ENCODE results near the gene FGF7.
"Not testable (repeated sequence)": the region's sequence is repeated elsewhere in the genome, so short reads cannot be mapped to it uniquely, and the experiment has no call there.

The FGF7 gene

DNA sequence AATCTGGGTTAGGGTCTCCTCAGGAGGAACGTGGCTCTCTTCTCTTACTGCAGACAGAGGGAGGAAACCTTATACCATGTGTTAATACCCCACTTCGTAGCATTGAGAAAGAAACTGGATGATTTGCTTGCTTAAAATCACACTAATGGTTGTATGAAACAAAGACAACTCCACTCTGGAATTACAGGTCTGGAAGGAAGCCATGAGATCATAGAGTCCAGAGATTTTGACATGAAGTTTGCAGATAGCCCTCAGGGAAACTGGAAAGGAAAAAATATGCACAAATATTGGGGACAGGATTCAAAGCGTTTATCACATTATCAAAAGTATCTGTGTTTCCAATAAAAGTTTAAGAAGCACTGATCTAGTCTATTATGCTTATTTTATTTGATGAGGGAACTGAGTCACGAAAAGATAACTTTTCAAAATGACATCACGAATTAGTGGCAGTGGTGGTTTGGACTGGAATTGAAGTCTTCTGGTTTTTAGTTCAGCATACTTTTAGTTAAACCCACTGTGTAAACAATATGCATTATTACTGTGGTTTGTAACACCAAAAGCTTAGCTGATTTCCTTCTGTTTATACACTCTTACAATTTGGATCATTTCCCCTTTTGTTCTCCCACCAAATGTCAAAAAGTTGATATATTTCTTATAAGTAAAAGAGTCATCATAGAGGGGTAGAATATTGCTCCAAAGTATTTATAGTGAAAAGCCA, 16.8 kb downstream of the FGF7 start:
- no peak for DNase-seq

DNA sequence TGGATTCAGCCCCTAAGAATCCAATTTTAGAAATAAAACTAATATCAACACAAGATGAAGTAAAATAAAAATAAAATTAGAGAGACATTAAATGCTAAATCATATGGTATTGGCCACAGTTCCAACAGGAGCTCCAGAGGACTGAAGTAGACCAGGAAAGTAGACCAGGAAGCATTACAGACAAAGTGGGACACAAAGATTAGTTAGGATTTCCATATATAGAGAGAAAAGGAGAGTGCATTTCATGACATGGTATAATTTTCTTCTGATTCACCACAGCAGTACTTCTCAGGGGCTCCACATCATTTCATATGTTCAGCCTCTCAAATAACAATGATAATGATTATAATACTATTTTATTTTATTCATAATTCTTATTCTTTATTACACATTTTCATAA, 18.3 kb downstream of the FGF7 start:
- no peak for DNase-seq

DNA sequence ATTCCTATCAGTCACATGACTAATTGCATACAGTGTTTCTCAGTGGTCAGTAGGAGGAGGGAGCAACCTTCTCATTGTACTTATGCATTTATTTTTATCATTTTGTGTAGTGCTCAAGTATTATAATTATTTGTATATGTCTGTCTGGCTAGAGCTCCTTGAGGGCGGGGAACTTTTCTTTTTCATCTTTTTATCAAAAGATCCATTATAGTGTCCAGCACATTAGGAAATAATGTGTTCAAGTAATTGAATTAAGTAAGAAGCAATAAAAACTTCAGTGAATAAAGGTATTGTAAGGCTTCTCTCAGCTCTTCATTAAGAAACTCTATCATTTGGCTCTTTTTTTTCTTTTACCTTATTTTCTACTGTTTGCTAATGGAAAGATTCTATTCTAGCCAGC, 18.8 kb downstream of the FGF7 start:
- no peak for DNase-seq

DNA sequence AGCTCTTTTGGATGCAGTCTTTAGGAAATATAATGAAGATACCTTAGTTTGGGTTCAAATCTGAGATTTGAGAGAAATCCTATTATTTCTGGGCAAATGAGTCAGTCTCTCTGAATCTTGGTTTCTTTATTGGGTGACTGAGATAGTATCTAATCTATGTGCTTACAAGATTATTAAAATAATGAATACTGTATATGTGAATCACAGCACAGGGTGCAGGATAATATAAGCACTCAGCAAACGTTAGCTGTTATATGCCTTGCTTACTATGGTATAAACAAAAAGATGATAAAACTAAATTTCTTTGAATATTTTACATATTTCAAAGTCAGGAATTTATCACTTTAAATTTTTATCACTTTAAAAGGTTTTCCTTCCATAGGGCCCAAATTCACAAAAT, 29.6 kb downstream of the FGF7 start:
- DNase-seq = no peak

DNA sequence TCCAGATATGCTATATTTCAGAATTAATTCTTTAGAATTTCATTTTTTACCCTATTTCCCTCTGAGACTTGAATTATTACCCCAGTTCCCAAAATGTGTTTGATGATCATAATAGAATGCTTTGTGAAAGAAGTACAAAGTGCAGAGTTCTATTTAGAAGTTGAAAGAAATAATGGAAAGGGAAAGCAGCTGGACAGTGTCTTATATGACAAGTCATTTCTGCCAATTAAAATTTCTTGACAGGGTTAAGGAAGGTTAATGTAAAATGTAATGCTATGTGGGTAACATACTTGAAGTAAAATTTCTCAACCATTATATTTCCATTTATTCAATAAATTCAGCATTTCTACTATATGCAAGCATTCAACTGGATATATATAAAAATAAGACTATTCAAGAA, 33.1 kb downstream of the FGF7 start:
- no peak for DNase-seq

DNA sequence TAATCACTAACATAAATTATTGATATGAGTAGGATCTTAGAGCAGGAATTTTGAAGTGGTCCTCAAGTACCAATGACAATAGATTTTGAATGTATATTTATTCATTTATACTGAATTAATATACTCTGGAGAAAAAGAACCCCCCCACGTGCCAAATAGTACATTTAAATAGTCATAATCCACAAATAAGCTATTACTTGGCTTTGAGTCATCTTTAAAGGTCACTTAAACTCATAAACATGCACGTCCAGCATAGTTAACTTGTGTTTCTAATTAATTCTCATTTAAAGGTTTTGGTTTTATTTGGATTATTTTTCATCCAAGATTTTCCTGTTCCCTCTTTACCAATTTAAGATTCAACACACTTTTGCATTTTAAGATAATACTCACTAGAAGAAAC, 35.1 kb downstream of the FGF7 start:
- DNase-seq = no peak

DNA sequence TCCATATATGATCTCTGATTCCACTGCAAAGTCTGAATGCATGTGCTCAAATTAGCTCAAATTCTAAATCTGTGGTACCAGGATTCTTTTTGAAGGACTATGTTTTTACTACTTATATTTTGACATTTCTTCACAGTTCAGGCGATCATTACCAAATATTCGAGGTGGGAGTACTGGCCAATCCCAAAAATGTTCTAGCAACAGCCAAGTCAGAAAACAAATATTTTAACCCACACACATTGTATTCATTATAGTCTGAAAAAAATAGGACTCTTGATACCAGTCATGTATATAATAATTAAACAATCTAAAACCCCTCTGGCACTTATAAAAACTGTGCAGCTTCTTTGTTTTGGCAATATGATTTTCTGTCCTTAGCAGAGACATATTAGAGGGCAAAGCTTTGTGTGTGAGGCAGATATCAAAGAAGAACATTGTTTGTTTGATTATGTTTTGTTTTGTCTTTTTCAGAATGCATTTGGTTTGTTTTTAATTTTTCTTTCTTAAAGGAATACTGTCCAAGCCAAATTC, 37.4 kb downstream of the FGF7 start:
- no peak for DNase-seq

DNA sequence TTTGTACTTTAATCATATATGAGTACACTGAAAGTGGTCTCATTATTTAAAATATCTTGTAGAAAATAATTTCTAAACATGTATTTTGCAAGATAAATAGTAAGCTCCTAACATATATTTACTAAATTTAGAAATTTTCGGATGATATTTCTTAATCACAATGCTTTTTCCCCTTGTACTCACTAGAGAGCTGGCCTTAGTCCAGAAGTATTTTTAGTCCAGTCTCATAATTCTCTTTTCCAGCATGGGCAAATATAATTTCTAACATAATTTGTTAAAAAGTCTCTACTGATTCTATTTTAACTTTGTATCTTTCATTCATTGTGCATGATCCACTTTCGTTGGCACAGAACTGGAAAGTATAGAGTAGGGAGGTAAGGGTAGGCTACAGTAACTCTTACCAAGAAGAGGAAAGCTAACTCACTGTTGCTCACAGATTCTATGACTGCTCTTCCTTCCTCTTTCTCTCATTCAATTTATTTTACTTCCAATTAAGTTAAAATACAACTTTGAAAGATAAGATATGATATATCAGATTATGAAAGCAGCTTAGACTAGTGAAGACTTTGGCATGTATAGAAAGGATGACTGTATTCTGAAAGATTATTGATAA, 39.3 kb downstream of the FGF7 start:
- no peak for DNase-seq

DNA sequence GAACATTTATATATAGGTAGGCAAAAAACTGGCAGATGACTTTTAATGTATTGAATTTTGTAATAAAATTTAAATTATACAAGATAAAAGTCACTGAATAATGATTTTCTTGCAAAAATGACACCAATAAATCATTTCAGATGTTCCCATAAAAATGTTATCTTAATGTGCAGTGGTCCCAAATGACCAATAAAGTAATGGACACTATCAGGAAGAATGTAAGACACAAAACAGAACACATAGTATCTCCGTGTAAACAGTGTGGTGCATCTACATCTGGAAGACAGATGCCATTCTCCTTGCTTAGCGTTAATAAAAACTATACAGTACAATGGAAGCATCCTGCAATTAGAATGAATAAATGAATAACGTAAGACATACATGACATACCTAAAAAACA, 41.5 kb downstream of the FGF7 start:
- DNase-seq = no peak

DNA sequence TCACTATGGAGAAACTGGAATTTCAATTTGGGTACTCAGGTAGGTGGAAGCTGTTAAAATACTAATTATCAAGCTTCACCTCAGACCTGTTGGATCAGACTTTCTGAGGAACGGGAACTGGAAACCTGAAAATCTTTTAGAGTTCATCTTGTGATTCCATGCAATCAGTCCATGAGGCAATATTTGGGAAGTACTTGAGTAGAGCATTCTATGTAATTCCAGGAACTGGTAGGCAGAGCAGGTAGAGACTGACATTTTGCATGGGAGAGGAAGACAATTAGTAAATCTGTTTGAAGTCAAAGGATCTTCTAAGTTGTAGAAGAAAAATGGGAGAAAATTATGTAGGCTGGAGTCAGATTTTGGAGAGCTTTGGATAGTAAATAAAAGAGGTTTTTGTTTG, 43.1 kb downstream of the FGF7 start:
- no peak for DNase-seq

DNA sequence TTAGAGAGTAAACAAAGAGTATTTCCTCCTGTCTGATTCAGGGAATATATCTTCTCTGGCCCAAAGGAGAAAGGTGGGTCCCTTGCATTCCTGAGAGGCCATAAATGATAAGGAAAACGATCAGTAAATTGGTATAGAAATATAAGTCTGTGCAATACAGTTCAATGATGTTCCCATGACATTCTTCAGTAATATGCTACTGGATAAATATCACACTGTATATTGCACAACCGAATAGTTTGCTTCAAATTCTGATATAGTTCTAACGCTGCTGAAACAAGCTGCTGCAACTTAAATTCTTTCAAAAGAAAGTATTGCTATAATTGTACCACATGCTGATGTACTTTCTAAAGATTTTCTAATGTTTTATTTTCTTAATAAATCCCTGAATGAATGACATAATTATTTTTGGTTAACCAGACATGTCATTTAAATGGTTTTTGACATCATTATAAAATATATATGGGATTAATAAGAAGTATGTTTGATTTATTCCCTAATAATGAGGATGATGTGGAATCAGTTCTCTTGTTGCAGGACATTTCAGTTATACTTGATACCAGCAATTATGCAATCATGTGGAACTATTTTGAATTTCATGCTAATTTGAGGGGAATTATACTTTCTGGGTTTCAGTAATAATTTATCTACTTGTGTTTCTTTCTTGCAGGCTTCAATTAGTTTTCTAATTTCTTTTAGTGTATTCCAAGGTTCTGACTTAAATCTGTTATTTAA, 44.9 kb downstream of the FGF7 start:
- no peak for DNase-seq

DNA sequence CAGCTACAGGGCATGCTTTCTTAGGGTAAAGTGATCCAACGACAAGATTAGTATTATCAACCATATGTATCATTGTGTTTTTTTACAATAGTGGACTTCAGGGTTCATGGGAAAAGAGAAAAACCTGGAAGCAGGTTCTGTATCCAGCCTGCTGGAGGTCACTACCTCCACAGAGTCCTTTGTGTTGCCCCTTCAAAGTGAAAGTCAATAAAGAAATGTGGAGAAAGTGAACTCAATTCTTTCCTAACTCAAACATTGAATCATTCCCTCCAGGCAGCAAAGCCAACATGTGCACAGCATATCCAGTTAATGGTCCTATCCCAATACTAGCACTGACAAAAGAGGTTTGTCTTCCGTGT, 45.4 kb downstream of the FGF7 start:
- DNase-seq = no peak

DNA sequence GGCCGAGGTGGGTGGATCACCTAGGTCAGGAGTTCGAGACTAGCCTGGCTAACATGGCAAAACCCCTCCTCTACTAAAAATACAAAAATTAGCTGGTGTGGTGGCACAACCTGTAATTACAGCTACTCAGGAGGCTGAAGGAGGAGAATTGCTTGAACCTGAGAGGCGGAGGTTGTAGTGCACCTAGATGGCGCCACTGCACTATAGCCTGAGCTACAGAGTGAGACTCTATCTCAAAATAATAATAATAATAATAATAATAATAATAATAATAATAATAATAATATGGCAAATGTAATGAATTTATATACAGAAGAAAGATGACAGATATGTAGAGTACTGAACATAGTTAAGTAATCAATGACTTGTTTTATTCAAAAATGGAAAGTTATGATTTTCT, 48.2 kb downstream of the FGF7 start:
- DNase-seq = peak; percentile 28

DNA sequence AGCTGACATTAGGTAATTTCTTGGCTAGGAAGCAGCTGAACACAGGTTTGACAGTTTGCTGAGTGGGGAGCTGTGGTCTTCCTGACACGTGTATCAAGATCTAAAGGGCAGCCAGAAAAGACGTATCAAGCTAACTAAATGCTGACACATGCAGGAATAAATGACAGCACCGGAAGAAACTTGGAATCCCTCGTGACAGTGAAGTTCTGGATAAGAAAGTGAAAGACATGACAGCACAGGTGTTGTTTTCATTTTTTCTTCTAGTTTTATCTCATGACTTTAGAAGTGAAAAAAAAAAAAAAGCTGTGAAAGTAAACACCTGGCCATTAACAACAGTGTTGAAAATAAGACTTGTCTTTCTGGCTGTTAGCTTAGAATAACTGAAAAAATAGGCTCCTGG, 48.7 kb downstream of the FGF7 start:
- no peak for DNase-seq

DNA sequence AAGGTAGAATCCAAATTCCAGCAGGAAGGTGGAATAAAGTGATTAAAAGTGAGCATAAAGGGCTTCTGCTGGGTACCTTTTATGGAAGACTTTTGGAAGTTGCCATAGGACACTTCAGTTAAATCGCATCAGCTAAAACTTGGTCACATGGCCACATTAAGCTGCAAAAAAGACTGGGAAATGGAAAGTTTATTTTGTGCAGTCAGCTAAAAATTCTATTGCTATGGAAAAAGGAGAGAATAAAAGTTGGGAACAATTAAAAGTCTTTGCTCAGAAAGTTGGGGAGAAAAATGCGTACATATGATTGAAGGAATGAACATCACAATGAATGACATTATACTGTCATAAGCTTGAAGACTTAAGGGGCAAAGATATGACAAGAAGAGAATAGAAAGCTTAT, 49.3 kb downstream of the FGF7 start:
- no peak for DNase-seq

DNA sequence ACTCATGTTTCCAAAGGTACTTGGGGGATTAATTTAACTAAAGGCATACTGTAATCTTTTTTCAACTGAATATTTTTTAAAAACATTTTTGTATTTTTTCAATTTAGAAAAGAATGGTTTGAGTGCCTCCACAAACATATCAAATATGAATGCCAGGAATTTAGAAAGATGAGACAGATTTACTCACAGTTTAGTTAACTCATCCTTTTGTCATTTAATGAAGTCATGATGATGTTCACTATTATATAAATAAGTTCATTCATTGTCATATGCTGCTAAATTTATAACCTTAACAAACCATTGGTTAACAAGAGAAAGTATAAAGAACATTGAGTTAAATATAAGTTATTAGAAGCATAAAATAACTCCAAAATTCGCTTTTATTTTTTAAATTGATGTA, 50.0 kb downstream of the FGF7 start:
- DNase-seq = no peak

DNA sequence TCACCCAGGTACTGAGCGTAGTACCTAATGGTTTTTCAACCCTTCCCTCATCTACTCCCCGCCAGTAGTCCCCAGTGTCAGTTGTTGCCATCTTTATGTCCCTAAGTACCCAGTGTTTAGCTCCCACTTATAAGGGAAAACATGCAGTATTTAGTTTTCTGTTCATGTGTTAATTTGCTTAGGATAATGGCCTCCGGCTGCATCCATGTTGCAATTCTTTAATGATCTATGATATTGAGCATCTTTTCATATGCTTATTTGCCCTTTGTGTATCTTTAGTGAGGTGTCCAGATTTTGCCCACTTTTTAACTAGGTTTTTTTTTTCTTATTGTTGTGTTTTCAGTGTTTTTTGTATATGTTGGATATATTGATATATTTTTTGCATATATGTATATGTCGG, 55.0 kb downstream of the FGF7 start:
- DNase-seq = not testable (repeated sequence)

DNA sequence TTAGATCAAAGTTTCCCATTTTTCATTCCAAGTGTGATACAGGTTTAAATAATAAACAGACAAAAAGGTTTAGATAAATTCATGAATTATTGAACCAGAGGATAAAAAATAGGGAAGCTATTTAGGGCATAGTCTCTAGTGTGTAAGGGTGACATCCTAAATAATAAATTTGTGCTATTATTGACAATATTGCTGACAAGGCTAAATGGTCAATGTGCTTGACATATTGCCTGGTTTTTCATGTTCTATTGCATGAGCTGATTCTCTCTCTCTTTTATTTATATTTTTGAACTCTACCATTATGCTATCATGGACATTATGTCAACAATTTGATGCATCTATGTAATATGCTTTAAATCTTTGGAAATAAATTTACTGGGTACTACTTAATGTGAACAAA, 55.9 kb downstream of the FGF7 start:
- DNase-seq = not testable (repeated sequence)

DNA sequence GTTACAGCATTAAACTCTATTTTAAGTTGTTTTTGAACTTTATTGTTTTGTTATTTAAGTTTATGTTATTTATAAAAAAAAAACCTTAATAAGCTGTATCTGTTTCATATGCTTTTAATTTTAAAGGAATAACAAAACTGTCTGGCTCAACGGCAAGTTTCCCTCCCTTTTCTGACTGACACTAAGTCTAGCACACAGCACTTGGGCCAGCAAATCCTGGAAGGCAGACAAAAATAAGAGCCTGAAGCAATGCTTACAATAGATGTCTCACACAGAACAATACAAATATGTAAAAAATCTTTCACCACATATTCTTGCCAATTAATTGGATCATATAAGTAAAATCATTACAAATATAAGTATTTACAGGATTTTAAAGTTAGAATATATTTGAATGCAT, 62.4 kb downstream of the FGF7 start:
- DNase-seq = not testable (repeated sequence)

DNA sequence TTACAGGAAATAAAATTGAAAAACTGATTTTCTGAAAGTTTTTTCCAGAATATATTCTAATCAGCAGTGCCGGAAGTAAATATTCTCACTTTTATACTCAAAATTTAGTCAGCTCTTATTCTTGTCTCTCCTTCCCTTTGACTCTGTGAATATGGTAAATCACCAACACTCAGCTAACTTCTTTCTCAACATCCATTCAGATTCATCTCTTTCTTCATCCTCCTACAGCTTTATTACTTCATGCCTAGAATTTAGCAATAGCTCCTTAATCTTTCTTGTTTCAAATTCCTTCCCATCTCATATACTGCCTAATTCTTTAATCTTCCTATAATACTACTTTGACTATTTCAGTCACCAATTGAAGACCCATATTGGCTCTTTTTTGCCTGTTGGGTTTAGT, 67.9 kb downstream of the FGF7 start:
- DNase-seq = no peak

DNA sequence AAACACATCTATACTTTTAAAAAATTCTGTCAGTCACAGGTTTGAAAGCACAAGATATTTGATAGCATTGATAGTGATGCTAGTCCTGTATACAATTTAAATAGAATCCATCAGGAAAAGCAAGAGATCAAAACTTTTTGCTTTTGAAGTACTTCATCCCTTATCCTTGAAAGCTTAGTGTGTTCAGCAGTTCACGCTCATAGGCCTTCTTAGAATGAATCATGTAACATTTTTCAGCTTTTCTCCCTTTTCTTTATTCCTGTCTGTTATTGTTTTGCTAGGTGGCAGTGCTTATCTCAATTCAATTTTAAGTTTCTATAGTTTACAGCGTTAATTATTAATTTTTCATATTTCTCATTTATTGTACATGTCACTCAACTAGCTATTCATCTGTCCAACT, 69.1 kb downstream of the FGF7 start:
- DNase-seq = no peak

DNA sequence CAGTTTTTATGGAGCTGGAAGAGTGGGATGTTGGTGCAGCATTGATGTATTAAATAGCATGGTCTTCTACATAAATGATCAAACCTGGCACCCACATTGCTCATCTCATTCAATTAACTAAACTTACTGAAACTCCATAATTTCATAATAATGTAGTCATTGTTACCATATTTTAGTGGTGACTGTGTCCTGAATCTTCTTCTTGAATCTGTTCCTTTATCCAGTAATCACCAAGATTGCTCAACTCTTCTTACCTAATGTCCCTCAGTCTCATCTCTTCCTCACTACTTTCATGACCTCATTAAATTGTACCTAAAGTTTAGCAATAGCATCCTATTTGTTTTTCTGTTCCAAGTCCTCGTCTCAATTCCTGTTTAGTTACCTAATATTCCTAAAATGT, 69.8 kb downstream of the FGF7 start:
- no peak for DNase-seq

DNA sequence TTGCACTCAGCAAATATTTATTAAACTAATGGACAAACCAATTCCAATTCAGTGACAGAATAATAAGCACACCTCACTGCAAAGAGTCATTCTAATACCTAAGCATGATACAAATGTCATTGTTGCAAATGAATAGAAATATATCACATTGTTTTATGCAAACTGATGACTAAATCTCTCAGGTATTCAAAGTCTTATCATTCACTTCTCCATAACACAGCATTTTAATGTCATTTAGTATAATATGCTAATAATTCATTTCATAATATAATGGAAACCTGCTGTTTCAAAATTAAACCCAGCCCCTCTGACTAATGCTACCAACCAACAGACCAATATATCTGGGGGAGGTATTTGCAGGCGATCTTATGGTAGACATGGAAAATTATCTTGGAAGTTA, 71.8 kb downstream of the FGF7 start:
- no peak for DNase-seq
